NCI-H526 treated with DMSO at 0.1 percent for 48 hours (cell line): ENCODE data around the gene SCYL3.
A peak's percentile ranks its signal among the peaks of the same experiment; 100 is the strongest.
"Not testable (repeated sequence)": the region's sequence is repeated elsewhere in the genome, so short reads cannot be mapped to it uniquely, and the experiment has no call there.

ENCODE experiments used
- DNase-seq: peaks from one replicate; lab custom pipeline; 2025; lab: John Stamatoyannopoulos, UW

SCYL3 gene

GRCh38 chr1:169871988-169872387, 21.7 kb downstream of the SCYL3 start:
- not testable (repeated sequence) for DNase-seq

GRCh38 chr1:169869426-169869825, 24.3 kb downstream of the SCYL3 start:
- DNase-seq = no peak

GRCh38 chr1:169868978-169869377, 24.7 kb downstream of the SCYL3 start:
- no peak for DNase-seq

GRCh38 chr1:169867012-169867675, 26.6 kb downstream of the SCYL3 start:
- no peak for DNase-seq

GRCh38 chr1:169866577-169866976, 27.1 kb downstream of the SCYL3 start:
- DNase-seq = no peak

- DNase-seq = not testable (repeated sequence)
These were observed 29.2 kb downstream of the SCYL3 start for GRCh38 chr1:169864531-169864930.

GRCh38 chr1:169860750-169861149, 32.9 kb downstream of the SCYL3 start:
- no peak for DNase-seq

GRCh38 chr1:169860187-169860586, 33.5 kb downstream of the SCYL3 start:
- no peak for DNase-seq

- peak; percentile 59 for DNase-seq
These were observed 34.7 kb downstream of the SCYL3 start for GRCh38 chr1:169859001-169859400.

- no peak for DNase-seq
These were observed 35.2 kb downstream of the SCYL3 start for GRCh38 chr1:169858467-169858866.

- peak; percentile 71 for DNase-seq
These were observed 40.4 kb downstream of the SCYL3 start for GRCh38 chr1:169853341-169853740.

- no peak for DNase-seq
These were observed 44.2 kb downstream of the SCYL3 start for GRCh38 chr1:169849346-169850022.

- DNase-seq = no peak
These were observed 45.2 kb downstream of the SCYL3 start for GRCh38 chr1:169848456-169848855.

- no peak for DNase-seq
These were observed 48.6 kb downstream of the SCYL3 start for GRCh38 chr1:169844941-169845608.

- DNase-seq = no peak
These were observed 54.8 kb downstream of the SCYL3 start for GRCh38 chr1:169838942-169839341.

GRCh38 chr1:169836198-169836597, 57.5 kb downstream of the SCYL3 start:
- DNase-seq = no peak

- DNase-seq = no peak
These were observed 58.0 kb downstream of the SCYL3 start for GRCh38 chr1:169835647-169836046.

GRCh38 chr1:169834869-169835268, 58.8 kb downstream of the SCYL3 start:
- DNase-seq = no peak

GRCh38 chr1:169833179-169833901, 60.4 kb downstream of the SCYL3 start:
- no peak for DNase-seq

- no peak for DNase-seq
These were observed 64.0 kb downstream of the SCYL3 start for GRCh38 chr1:169829671-169830070.

GRCh38 chr1:169824153-169824552, 69.5 kb downstream of the SCYL3 start:
- DNase-seq = no peak

GRCh38 chr1:169821500-169821899, 72.2 kb downstream of the SCYL3 start:
- no peak for DNase-seq

GRCh38 chr1:169816617-169817016, 77.1 kb downstream of the SCYL3 start:
- no peak for DNase-seq
